Erythroblast (primary cell): ENCODE results near the gene SPOCK1.

Experiments used
- GATA1 ChIP-seq: IDR thresholded peaks from 2 replicates; pipeline ENCODE4 v1.6.1; 2011; ENCODE audit warnings: low read depth, mild to moderate bottlenecking, control low read depth, low read length, moderate library complexity
- POLR2A ChIP-seq: IDR thresholded peaks from 2 replicates; pipeline ENCODE4 v1.6.1; 2011; ENCODE audit warnings: mild to moderate bottlenecking, low read length

- TF ChIP-seq POLR2A (no peak), GATA1 (no peak)
These were observed 22.1 kb upstream of the SPOCK1 start for GRCh38 chr5:137521246-137521645.
